ENCODE results near the gene FAR2.

The FAR2 gene

GRCh38 chr12:29283969-29284700 lies 135.1 kb downstream of the FAR2 start:
- TF ChIP-seq EP300 (IDR thresholded peaks at IDR 0.05; ENCODE audit: borderline replicate concordance) (no peak), ZBTB7A (IDR thresholded peaks at IDR 0.05; ENCODE audit: low read depth) (no peak), CEBPB (IDR thresholded peaks at IDR 0.05) (no peak), MAX (IDR thresholded peaks at IDR 0.05) (no peak), TEAD4 (IDR thresholded peaks at IDR 0.05) (no peak), YY1 (IDR thresholded peaks at IDR 0.05; ENCODE audit: low read depth) (no peak), NFIC (IDR thresholded peaks at IDR 0.05) (no peak), TCF12 (IDR thresholded peaks at IDR 0.05; ENCODE audit: low read depth) (no peak), TAF1 (IDR thresholded peaks at IDR 0.05; ENCODE audit: low read depth) (no peak)

- TF ChIP-seq MAX (IDR thresholded peaks at IDR 0.05) (no peak), YY1 (IDR thresholded peaks at IDR 0.05; ENCODE audit: low read depth) (no peak), FOXM1 (IDR thresholded peaks at IDR 0.05; ENCODE audit: borderline replicate concordance, low read depth) (no peak), EGR1 (IDR thresholded peaks at IDR 0.05) (no peak), REST (IDR thresholded peaks at IDR 0.05; ENCODE audit: low read depth) (no peak), CREB1 (IDR thresholded peaks at IDR 0.05; ENCODE audit: low read depth) (no peak), TEAD4 (IDR thresholded peaks at IDR 0.05) (no peak), TAF1 (IDR thresholded peaks at IDR 0.05; ENCODE audit: low read depth) (no peak), EP300 (IDR thresholded peaks at IDR 0.05; ENCODE audit: borderline replicate concordance) (no peak), CEBPB (IDR thresholded peaks at IDR 0.05) (no peak), ZBTB7A (IDR thresholded peaks at IDR 0.05; ENCODE audit: low read depth) (no peak), NFIC (IDR thresholded peaks at IDR 0.05) (no peak), RAD21 (IDR thresholded peaks at IDR 0.05; ENCODE audit: low read depth) (no peak), USF1 (IDR thresholded peaks at IDR 0.05) (no peak), TCF12 (IDR thresholded peaks at IDR 0.05; ENCODE audit: low read depth) (no peak)
These were observed 137.2 kb downstream of the FAR2 start for GRCh38 chr12:29286081-29286790.

- TF ChIP-seq TAF1 (IDR thresholded peaks at IDR 0.05; ENCODE audit: low read depth) (no peak), FOXM1 (IDR thresholded peaks at IDR 0.05; ENCODE audit: borderline replicate concordance, low read depth) (no peak)
These were observed 138.5 kb downstream of the FAR2 start for GRCh38 chr12:29287622-29288021.

- TF ChIP-seq EP300 (IDR thresholded peaks at IDR 0.05; ENCODE audit: borderline replicate concordance) (no peak), TEAD4 (IDR thresholded peaks at IDR 0.05) (no peak), REST (IDR thresholded peaks at IDR 0.05; ENCODE audit: low read depth) (no peak), NFIC (IDR thresholded peaks at IDR 0.05) (no peak), ZBTB7A (IDR thresholded peaks at IDR 0.05; ENCODE audit: low read depth) (no peak), FOXM1 (IDR thresholded peaks at IDR 0.05; ENCODE audit: borderline replicate concordance, low read depth) (no peak), USF1 (IDR thresholded peaks at IDR 0.05) (no peak), YY1 (IDR thresholded peaks at IDR 0.05; ENCODE audit: low read depth) (no peak), RAD21 (IDR thresholded peaks at IDR 0.05; ENCODE audit: low read depth) (no peak)
These were observed 139.0 kb downstream of the FAR2 start for GRCh38 chr12:29288031-29288430.

GRCh38 chr12:29291226-29291625 lies 142.1 kb downstream of the FAR2 start:
- TF ChIP-seq CEBPB (IDR thresholded peaks at IDR 0.05) = no peak
- TF ChIP-seq TCF12 (IDR thresholded peaks at IDR 0.05; ENCODE audit: low read depth) = no peak
- TF ChIP-seq TEAD4 (IDR thresholded peaks at IDR 0.05) = no peak
- TF ChIP-seq YY1 (IDR thresholded peaks at IDR 0.05; ENCODE audit: low read depth) = no peak
- no peak for TF ChIP-seq FOXM1 (IDR thresholded peaks at IDR 0.05; ENCODE audit: borderline replicate concordance, low read depth)
- no peak for TF ChIP-seq REST (IDR thresholded peaks at IDR 0.05; ENCODE audit: low read depth)
- TF ChIP-seq TAF1 (IDR thresholded peaks at IDR 0.05; ENCODE audit: low read depth) = no peak
- TF ChIP-seq RAD21 (IDR thresholded peaks at IDR 0.05; ENCODE audit: low read depth) = no peak
- TF ChIP-seq USF1 (IDR thresholded peaks at IDR 0.05) = no peak
- TF ChIP-seq CREB1 (IDR thresholded peaks at IDR 0.05; ENCODE audit: low read depth) = no peak
- TF ChIP-seq NFIC (IDR thresholded peaks at IDR 0.05) = no peak
- TF ChIP-seq EP300 (IDR thresholded peaks at IDR 0.05; ENCODE audit: borderline replicate concordance) = no peak
- no peak for TF ChIP-seq ZBTB7A (IDR thresholded peaks at IDR 0.05; ENCODE audit: low read depth)
- no peak for TF ChIP-seq EGR1 (IDR thresholded peaks at IDR 0.05)
- no peak for TF ChIP-seq MAX (IDR thresholded peaks at IDR 0.05)
